GM21360 (cell line): ENCODE measurements around the gene EPS8.
A peak's percentile ranks its signal among the peaks of the same experiment; 100 is the strongest.

Source experiments
- ATAC-seq: cut with Tn5 transposase; IDR thresholded peaks from one replicate; pipeline ENCODE4 v1.9.1; 2021; ENCODE audit warnings: mild to moderate bottlenecking, moderate library complexity; ENCODE audit not compliant: unreplicated experiment

EPS8 gene

GRCh38 chr12:15789220-15790171 lies at the start of gene EPS8:
Gene EPS8 (minus strand): TSS chr12:15789388. CDS start chr12:15682951, 106,437 bp downstream.
- peak; percentile 96 for ATAC-seq

- ATAC-seq: no peak
Measured at GRCh38 chr12:15837141-15837790, 48.1 kb upstream of the EPS8 start.

DNA sequence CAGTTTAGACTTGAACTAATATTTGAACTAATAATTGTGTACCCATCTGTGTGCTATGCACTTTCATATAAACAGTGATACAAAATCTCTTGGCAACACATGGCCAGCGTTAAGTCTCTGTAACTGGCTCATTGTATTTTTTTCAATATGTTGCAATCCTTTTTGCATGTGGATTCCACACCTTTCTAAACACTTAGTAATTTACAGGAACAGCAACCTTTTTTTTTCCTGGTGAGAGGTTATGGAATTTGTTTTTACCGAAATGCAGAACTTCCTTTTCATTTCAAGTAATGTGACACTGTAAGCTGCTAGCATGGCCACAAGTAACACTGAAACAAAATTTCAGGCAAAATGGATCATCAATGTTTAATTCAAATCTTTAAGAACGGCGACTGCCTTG lies 45.4 kb upstream of the EPS8 start:
- no peak for ATAC-seq

GRCh38 chr12:15831315-15831978 lies 42.3 kb upstream of the EPS8 start:
- ATAC-seq: no peak

GRCh38 chr12:15830538-15830937 lies 41.4 kb upstream of the EPS8 start:
- ATAC-seq: no peak

DNA sequence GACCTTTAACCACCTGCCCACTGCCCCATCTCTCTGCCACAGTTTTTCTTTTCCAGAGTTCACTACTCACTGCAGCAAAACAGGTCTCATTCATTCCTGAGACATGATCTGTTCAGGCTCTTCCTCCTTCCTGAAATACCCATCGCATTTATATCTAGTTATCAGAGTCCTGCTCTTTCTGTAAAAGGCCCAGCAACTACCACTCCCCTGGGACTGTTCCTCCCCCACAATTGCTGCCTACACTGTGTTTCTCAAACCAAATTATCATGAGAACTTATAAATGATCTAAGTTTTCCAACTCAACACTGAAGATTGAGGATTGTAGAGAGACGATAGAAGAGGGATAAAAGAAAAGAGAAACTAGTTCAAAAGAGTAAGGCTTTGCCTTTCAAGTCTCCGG lies 40.8 kb upstream of the EPS8 start:
- ATAC-seq: no peak

DNA sequence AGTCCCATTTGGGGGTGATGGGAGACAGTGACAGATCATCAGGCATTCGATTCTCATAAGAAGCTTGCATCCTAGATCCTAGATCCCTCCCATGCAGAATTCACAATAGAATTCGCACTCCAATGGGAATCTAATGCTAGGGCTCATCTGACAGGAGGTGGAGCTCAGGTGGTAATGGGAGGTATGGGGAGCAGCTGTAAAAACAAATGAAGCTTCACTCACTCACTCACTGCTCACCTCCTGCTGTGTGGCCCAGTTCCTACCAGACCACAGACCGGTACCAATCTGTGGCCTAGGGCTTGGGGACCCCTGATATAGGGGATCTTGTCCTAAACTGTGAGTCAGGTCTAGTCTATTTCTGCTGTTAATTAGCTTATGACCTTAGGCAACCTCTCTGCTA lies 40.1 kb upstream of the EPS8 start:
- no peak for ATAC-seq

DNA sequence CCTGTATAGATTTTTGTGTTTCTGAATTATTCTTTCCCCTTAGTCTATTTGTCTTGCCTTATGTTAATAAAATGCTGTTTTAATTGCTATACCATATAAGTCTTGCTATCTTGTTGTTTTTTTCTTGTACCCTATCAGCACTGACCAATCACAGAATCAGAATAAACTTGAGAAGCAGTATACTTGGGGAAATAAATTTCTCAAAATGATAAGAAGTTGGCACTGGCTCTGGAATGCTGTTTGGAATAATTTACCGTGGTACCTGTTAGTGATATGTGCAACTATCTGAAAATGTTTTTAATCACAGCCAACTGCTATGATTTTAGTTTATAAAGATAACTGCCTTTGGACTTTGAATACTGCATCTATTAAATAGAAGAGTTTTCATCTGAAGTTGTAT lies 37.9 kb upstream of the EPS8 start:
- ATAC-seq: no peak

GRCh38 chr12:15824516-15824915 lies 35.3 kb upstream of the EPS8 start:
- no peak for ATAC-seq

GRCh38 chr12:15823360-15824128 lies 34.4 kb upstream of the EPS8 start:
- ATAC-seq: no peak

GRCh38 chr12:15819644-15820437 lies 30.7 kb upstream of the EPS8 start:
- ATAC-seq: no peak

- no peak for ATAC-seq
Measured at GRCh38 chr12:15818418-15818817, 29.2 kb upstream of the EPS8 start.

- no peak for ATAC-seq
Measured at GRCh38 chr12:15815730-15816129, 26.5 kb upstream of the EPS8 start.

DNA sequence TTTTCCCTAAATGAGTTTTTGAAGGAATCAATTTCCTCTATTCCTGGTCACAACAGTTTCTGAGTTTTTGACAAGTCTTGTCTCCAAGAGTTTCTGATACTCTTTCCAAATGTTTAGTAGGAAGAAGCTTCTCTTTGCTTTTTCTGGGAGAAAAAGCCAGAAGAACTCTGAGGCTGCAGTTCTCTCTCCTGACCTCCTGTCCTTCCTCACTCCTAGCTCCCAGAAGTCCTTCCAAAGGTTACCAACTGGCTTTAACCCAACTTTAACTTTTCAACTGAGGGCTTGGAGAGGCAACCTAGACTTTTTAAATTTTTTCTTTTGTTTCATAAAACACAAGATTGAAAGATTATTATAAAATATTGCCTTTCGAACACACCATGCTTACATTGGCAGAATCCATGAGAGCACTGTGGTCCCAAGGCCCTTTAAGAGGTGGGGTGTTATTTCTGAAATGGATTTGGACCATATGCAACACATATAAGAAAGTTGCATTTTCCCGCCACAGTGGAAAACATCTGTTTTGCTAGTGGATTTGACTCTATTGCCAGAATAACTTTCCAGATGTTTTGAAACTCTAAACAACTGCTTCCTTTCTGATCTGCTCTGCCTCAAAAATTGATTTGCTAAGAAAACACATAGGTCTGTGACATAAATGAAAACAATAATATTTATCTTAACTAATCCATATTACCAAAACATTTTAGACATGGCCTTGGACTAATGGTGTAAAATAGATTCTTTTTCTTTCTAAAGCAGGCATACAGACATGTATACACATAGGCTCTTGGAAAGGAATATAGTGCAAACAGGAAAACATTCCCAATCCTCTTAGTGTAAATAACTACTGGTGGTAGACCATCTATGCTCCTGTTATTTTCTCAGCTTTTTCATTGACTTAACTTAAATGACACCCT lies 22.3 kb upstream of the EPS8 start:
- ATAC-seq: no peak

GRCh38 chr12:15808652-15809051 lies 19.5 kb upstream of the EPS8 start:
- no peak for ATAC-seq

DNA sequence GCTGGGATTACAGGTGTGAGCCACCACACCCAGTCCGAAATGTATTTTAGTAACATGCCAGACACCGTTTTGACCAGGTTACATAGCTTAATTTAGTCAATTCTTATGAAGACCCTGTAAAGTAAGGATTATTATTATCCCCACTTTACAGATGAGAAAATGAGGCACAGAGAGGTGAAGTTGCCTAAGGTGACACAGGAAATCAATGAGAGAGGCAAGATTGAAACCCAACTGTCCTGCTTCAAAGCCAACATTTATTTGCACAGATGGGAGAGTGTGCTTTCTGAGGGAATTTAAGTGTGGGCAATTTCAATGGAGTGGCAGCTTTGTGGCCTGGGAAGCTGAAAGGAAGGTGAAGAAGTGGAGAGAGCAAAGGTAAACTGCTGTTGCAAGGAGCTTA lies 19.1 kb upstream of the EPS8 start:
- no peak for ATAC-seq

GRCh38 chr12:15806826-15807225 lies 17.6 kb upstream of the EPS8 start:
- ATAC-seq: no peak

DNA sequence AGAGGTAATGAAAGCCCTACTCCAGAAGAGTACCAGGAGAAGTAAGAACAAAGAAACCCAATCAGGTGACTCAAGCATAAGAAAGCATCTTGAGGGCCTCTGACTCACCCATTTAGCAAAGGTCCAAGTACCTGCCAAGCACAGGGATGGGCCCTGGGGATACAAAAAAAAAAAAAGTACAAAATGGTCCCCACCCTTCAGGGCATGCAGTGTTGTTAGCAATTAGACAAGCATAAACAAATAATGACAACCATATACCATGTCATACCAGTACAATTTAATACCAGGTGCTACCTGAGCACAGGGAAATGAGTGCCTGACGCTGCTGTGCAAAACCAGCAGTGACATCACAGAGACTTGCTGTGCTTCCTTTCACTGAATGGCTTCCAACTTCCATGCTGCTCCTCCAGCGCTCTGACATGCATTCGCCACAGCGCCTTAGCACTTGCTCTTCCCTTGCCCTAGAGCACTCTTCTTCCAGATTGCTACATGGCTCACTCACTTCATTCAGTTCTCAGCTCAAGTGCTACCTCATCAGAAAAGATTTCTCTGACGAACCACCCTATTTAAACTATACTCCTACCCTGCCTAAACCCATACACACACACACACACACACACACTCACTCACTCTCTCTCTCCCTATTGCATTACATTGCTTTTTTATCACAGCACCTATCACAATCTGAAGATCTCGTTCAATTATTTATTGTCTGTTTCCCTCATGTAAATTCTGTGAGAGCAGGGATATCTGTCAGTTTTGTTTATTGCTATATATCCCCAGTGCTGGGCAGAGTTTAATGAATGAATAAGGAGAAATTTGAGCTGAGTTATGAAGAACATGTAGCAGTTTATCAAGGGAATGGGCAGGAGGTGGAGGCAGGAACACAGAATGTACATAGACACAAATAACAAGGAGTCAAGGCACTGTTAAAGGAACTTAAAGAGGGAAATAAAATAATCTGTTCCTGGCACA lies 12.9 kb upstream of the EPS8 start:
- no peak for ATAC-seq
